A549 (cell line): Measurements from ENCODE around the gene ADNP2. TPM values are rescaled to one million over a fixed set of nuclear protein-coding genes. Genes with fewer than 3 reads are reported as not detected.
"Not testable (repeated sequence)": the region's sequence is repeated elsewhere in the genome, so short reads cannot be mapped to it uniquely, and the experiment has no call there.

Experiments used
- ATAC-seq, 2 experiments: fragments of 200-7000 bp in 1 of 2; fragments of >200 bp in 1 of 2; cut with Nextera tagmentation in 1 of 2; cut with Tn5 transposase in 1 of 2; 3 replicates each; pipeline versions ENCODE4 v1.8.0 to v1.9.1; 2018 to 2020; ENCODE audit warnings: mild to moderate bottlenecking in 1 of 2, moderate library complexity in 1 of 2
- CTCF ChIA-PET: fragments of 300-600 bp; sonication (Branson Sonifier 250); formaldehyde crosslinking; extraction: SDS; loops from one replicate; lab custom pipeline; 2021; ENCODE audit warnings: antibody characterized with exemption, inconsistent platforms; lab: Yijun Ruan, JAX
- POLR2A ChIA-PET: fragments of 350-600 bp; formaldehyde crosslinking; extraction: SDS; loops from one replicate; lab custom pipeline; 2021; ENCODE audit warnings: antibody characterized with exemption, inconsistent platforms; lab: Yijun Ruan, JAX
- DNase-seq, 2 experiments: peaks; one replicate each; pipeline versions ENCODE4 v3.0.0 to v3.0.0-alpha.2; 2011 to 2016; ENCODE audit warnings: low read depth in 1 of 2, low spot score in 1 of 2
- FAIRE-seq: peaks from 2 replicates; lab custom pipeline; 2011; peaks lifted over from hg19 to GRCh38; lab: Jason Lieb, UNC
- H3K27ac ChIP-seq, 2 experiments: fragments of >200 bp; sonication (Bioruptor Twin); formaldehyde crosslinking; 3 replicates each; pipeline ENCODE4 v1.5.1; 2016 to 2017
- H3K4me1 ChIP-seq: fragments of >200 bp; sonication (Bioruptor Twin); formaldehyde crosslinking; 3 replicates; pipeline ENCODE4 v1.6.1; 2016
- H3K4me2 ChIP-seq: fragments of >200 bp; sonication (Bioruptor Twin); formaldehyde crosslinking; 3 replicates; pipeline ENCODE4 v1.6.1; 2016
- H3K4me3 ChIP-seq: fragments of >200 bp; sonication (Bioruptor Twin); formaldehyde crosslinking; 3 replicates; pipeline ENCODE4 v1.5.1; 2016
- H3K9me3 ChIP-seq: fragments of >200 bp; sonication (Bioruptor Twin); formaldehyde crosslinking; 3 replicates; pipeline ENCODE4 v1.6.1; 2016
- E2F6 ChIP-seq: IDR thresholded peaks from 2 replicates; pipeline ENCODE4 v1.6.1; 2012; ENCODE audit warnings: low read depth, borderline replicate concordance
- EHF ChIP-seq: fragments of 250-450 bp; sonication (Bioruptor Pico); IDR thresholded peaks from 2 replicates; pipeline ENCODE4 v1.5.0; 2020; ENCODE audit warnings: mild to moderate bottlenecking
- EHMT2 ChIP-seq: fragments of 200-600 bp; sonication (generic); IDR thresholded peaks from 2 replicates; pipeline ENCODE4 v1.6.1; 2016; ENCODE audit warnings: antibody characterized with exemption, low read depth, mild to moderate bottlenecking, moderate library complexity
- HDAC2 ChIP-seq: fragments of 200-600 bp; sonication (generic); IDR thresholded peaks from 2 replicates; pipeline ENCODE4 v1.6.1; 2016
- HEYL ChIP-seq: fragments of 250-450 bp; sonication (Bioruptor Pico); IDR thresholded peaks from 2 replicates; pipeline ENCODE4 v1.8.0; 2021; ENCODE audit warnings: mild to moderate bottlenecking, moderate library complexity
- HOXB5 ChIP-seq: fragments of 250-450 bp; sonication (Bioruptor Pico); IDR thresholded peaks from 2 replicates; pipeline ENCODE4 v1.5.0; 2020; ENCODE audit warnings: mild to moderate bottlenecking, moderate library complexity
- KDM5A ChIP-seq: fragments of 200-600 bp; sonication (generic); IDR thresholded peaks from 2 replicates; pipeline ENCODE4 v1.6.1; 2016; ENCODE audit warnings: antibody characterized with exemption, mild to moderate bottlenecking
- MAFK ChIP-seq: fragments of 450-650 bp; IDR thresholded peaks from 2 replicates; pipeline ENCODE4 v1.6.1; 2014; ENCODE audit not compliant: partially characterized antibody
- MAZ ChIP-seq: fragments of 150-350 bp; IDR thresholded peaks from 2 replicates; pipeline ENCODE4 v1.6.1; 2014; ENCODE audit warnings: antibody characterized with exemption, low read depth, low read length, borderline replicate concordance
- POLR2AphosphoS2 ChIP-seq: conservative IDR thresholded peaks from 2 replicates; pipeline ENCODE4 v1.6.1; 2012; ENCODE audit warnings: low read length, improper control_type of control experiment, inconsistent platforms
- RAD21 ChIP-seq, 2 experiments: fragments of >200 bp in 1 of 2; sonication (Bioruptor Twin) in 1 of 2; formaldehyde crosslinking in 1 of 2; IDR thresholded peaks in 1 of 2; conservative IDR thresholded peaks in 1 of 2; 2 replicates in 1 of 2; 3 replicates in 1 of 2; pipeline ENCODE4 v1.6.1; 2012 to 2018; ENCODE audit warnings: inconsistent platforms in 1 of 2
- RCOR1 ChIP-seq: fragments of 150-350 bp; IDR thresholded peaks from 2 replicates; pipeline ENCODE4 v1.6.1; 2014; ENCODE audit warnings: antibody characterized with exemption, low read length, low read depth
- REST ChIP-seq: fragments of 200-600 bp; sonication (generic); IDR thresholded peaks from 2 replicates; pipeline ENCODE4 v1.6.1; 2016; ENCODE audit warnings: antibody characterized with exemption, mild to moderate bottlenecking, moderate library complexity
- SREBF2 ChIP-seq: fragments of 450-650 bp; IDR thresholded peaks from 2 replicates; pipeline ENCODE4 v1.6.1; 2014; ENCODE audit warnings: mild to moderate bottlenecking, moderate library complexity
- TFCP2L1 ChIP-seq: fragments of 250-450 bp; sonication (Bioruptor Pico); IDR thresholded peaks from 2 replicates; pipeline ENCODE4 v1.5.0; 2021; ENCODE audit warnings: mild to moderate bottlenecking
- WGBS: methylation state at CpG from one replicate; pipeline ENCODE4 v1.1.6; 2017; ENCODE audit errors: missing lambda C conversion rate; 5-methylcytosine and 5-hydroxymethylcytosine counted together
- polyA plus RNA-seq, 4 experiments: library from polyadenylated mRNA; depleted of rRNA in 3 of 4; stranded (reverse); fragments of >200 nt; fragmentation: RNase III in 1 of 4; extraction: RNeasy Plus Mini Kit Qiagen cat#74134 plus additional on column Dnase treatment in 1 of 4; gene quantifications; 2 replicates in 3 of 4; 3 replicates in 1 of 4; pipeline ENCODE4 v1.2.3, GENCODE V29; 2011 to 2017
- TF ChIP-seq, protein P1 (sequence below): fragments of >200 bp; sonication (Bioruptor Twin); formaldehyde crosslinking; IDR thresholded peaks from 3 replicates; pipeline ENCODE4 v1.5.1; 2016

The ADNP2 gene
- polyA plus RNA-seq, 2 of the 4 experiments (the other 2 are of a cell fraction): 9.8 to 9.9 TPM

DNA sequence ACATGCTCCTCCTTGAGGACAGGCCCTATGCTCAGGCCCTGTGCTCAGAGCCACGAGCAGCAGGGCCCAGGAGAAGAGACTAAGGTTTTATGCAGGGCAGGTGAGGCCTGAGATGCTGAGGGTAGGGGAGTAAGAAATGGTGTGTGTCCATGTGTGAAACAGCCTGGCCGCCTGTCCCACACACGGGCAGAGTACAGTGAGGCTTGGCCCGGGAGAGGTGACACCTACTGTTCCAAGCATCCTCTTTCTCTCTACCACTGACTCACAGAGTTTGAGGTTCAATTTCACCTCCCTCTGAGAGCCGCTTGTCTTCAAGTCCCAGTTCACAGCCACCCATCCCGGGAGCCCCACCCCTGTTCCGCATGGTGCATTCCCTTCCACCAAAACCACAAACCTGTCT, 54.1 kb downstream of the ADNP2 start (continued):
- TF ChIP-seq REST: no peak

DNA sequence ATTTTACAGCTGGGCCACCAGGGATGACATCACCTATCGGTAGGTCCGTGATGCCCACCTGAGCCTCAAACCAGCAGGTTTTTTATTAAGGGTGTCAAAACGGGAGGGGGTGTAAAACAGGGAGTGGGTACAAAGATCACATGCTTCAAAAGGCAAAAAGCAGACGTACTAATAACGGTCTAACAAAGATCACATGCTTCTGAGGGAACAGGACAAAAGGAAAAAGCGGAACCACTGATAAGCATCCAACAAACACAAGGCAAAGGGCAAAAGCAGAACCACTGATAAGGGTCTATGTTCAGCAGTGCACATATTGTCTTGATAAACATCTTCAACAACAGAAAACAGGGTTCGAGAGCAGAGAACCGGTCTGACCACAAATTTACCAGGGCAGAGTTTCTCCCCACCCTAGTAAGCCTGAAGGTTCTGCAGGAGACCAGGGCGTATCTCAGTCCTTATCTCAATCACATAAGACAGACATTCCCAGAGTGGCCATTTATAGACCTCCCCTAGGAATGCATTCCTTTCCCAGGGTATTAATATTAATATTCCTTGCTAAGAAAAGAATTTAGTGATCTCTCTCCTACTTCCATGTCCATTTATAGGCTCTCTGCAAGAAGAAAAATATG, 55.8 kb downstream of the ADNP2 start:
- CTCF ChIA-PET, H3K4me3 ChIP-seq, ATAC-seq, DNase-seq, H3K4me2 ChIP-seq, H3K4me1 ChIP-seq, H3K27ac ChIP-seq, POLR2A ChIA-PET, FAIRE-seq, H3K9me3 ChIP-seq: not testable (repeated sequence)
- 50% methylated on average over 9 of the region's 9 CpGs for WGBS

- ChIA-PET CTCF (interaction anchor here (0.6 kb wide), 1 partner anchor 59 kb away, joined by 3 read pairs; no protein-coding TSS in a partner anchor), POLR2A (no interaction called here)
- 56% methylated on average over 9 of the region's 10 CpGs for WGBS
Observed at GRCh38 chr18:80166240-80166639, 57.2 kb downstream of the ADNP2 start.

DNA sequence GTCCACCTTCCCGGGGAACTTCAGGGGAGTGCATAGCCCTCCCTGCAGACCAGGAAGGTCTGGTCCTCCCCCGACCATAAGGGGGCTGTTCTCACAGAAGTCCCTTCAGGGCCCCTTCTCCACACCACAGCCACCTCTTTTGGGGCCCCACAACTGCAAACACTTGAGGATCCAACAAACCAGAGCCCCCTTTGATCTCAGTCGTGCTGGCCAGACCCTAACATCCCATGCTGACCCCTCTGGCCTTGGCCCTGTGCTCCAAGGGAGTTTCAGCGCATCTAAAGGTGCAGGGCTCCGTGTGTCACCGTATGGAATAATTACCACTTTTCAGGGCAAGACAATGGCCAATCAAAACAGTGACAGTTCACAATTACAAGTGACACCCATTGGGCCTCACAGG, 57.7 kb downstream of the ADNP2 start:
- Histone ChIP-seq H3K9me3 (no peaks in the 10 kb centered on the region), H3K4me3 (no peak overlapping the region), H3K4me2 (no peak overlapping the region), H3K27ac (no peak overlapping the region), H3K4me1 (no peaks in the 10 kb centered on the region)
- WGBS: 61% methylated on average over 4 of the region's 6 CpGs
- no peak for ATAC-seq
- no peak for FAIRE-seq
- DNase-seq: no peak
- POLR2A ChIA-PET: no interaction called here
- CTCF ChIA-PET: interaction anchor here (1.1 kb wide), 1 partner anchor 9 kb away, joined by 4 read pairs; no protein-coding TSS in a partner anchor
- TF ChIP-seq EHMT2 (no peak), RCOR1 (no peak), RAD21 (conservative IDR thresholded peaks at IDR 0.05 in 1 of 2, IDR thresholded peaks at IDR 0.05 in 1 of 2) (no peak), HOXB5 (CRISPR knock-in tag) (no peak), TFCP2L1 (CRISPR knock-in tag) (no peak), MAZ (no peak), SREBF2 (no peak), MAFK (no peak), HDAC2 (no peak), POLR2AphosphoS2 (no peak), E2F6 (no peak), HEYL (CRISPR knock-in tag) (no peak)
- TF ChIP-seq, protein P1, sequence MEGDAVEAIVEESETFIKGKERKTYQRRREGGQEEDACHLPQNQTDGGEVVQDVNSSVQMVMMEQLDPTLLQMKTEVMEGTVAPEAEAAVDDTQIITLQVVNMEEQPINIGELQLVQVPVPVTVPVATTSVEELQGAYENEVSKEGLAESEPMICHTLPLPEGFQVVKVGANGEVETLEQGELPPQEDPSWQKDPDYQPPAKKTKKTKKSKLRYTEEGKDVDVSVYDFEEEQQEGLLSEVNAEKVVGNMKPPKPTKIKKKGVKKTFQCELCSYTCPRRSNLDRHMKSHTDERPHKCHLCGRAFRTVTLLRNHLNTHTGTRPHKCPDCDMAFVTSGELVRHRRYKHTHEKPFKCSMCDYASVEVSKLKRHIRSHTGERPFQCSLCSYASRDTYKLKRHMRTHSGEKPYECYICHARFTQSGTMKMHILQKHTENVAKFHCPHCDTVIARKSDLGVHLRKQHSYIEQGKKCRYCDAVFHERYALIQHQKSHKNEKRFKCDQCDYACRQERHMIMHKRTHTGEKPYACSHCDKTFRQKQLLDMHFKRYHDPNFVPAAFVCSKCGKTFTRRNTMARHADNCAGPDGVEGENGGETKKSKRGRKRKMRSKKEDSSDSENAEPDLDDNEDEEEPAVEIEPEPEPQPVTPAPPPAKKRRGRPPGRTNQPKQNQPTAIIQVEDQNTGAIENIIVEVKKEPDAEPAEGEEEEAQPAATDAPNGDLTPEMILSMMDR: no peak

More at GRCh38 chr18:80166240-80166639, 57.2 kb downstream of the ADNP2 start:
- FAIRE-seq (no peak), DNase-seq (no peak), ATAC-seq (no peak)
- TF ChIP-seq EHF (no peak), REST (no peak), KDM5A (no peak)
- Histone ChIP-seq H3K4me1 (no peaks in the 10 kb centered on the region), H3K4me3 (no peak overlapping the region), H3K4me2 (no peak overlapping the region), H3K27ac (no peak overlapping the region), H3K9me3 (no peaks in the 10 kb centered on the region)
